Adrenal gland (tissue), 5 donors: ENCODE measurements around the gene LPCAT2.

Experiments
- POLR2A ChIP-seq, 2 donors: fragments of 450-650 bp; IDR thresholded peaks; one replicate each; pipeline ENCODE4 v1.6.1; 2017; ENCODE audit warnings: antibody characterized with exemption in 2 of 2, mild to moderate bottlenecking in 2 of 2, moderate library complexity in 1 of 2
- TF ChIP-seq, protein P1 (sequence below), 6 experiments: fragments of 450-650 bp in 4 of 6; fragments of 200-600 bp in 2 of 6; sonication (generic) in 1 of 6; IDR thresholded peaks; 1 replicate in 5 of 6; 2 replicates in 1 of 6; pipeline versions ENCODE4 v1.5.1 to v1.8.0; 2016 to 2021; ENCODE audit warnings: antibody characterized with exemption in 6 of 6, mild to moderate bottlenecking in 2 of 6, moderate library complexity in 1 of 6
- donor health status: DM: no; HTN: no; CAD: no.

GRCh38 chr16:55628306-55628968 is 119.6 kb downstream of the LPCAT2 start:
- TF ChIP-seq POLR2A (IDR thresholded peaks at IDR 0.05): no peak
- TF ChIP-seq, protein P1, sequence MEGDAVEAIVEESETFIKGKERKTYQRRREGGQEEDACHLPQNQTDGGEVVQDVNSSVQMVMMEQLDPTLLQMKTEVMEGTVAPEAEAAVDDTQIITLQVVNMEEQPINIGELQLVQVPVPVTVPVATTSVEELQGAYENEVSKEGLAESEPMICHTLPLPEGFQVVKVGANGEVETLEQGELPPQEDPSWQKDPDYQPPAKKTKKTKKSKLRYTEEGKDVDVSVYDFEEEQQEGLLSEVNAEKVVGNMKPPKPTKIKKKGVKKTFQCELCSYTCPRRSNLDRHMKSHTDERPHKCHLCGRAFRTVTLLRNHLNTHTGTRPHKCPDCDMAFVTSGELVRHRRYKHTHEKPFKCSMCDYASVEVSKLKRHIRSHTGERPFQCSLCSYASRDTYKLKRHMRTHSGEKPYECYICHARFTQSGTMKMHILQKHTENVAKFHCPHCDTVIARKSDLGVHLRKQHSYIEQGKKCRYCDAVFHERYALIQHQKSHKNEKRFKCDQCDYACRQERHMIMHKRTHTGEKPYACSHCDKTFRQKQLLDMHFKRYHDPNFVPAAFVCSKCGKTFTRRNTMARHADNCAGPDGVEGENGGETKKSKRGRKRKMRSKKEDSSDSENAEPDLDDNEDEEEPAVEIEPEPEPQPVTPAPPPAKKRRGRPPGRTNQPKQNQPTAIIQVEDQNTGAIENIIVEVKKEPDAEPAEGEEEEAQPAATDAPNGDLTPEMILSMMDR (IDR thresholded peaks at IDR 0.05): no peak
